CD14-positive monocyte (primary cell): ENCODE measurements around the gene SLX9. TPM values are rescaled to one million over a fixed set of nuclear protein-coding genes. Genes with fewer than 3 reads are reported as not detected.

Experiments
- DNase-seq, 3 donors: peaks; one replicate each; pipeline ENCODE4 v3.0.0-alpha.2; 2011 to 2022
- H2AFZ ChIP-seq: 2 replicates; pipeline ENCODE4 v1.6.0; 2012; ENCODE audit warnings: mild to moderate bottlenecking, low read depth, low read length, inconsistent platforms; ENCODE audit not compliant: insufficient read depth, poor library complexity, severe bottlenecking
- H3K27ac ChIP-seq, 2 donors: 1 replicate in 1 of 2; 2 replicates in 1 of 2; pipeline ENCODE4 v1.5.1; 2012 to 2013; ENCODE audit warnings: low read length in 2 of 2, control low read depth in 1 of 2, inconsistent platforms in 1 of 2, low read depth in 1 of 2, mild to moderate bottlenecking in 1 of 2
- H3K27me3 ChIP-seq, 2 donors: one replicate each; pipeline versions ENCODE4 v1.6.0 to v1.6.1; 2011 to 2013; ENCODE audit warnings: low read length in 2 of 2; ENCODE audit not compliant: control insufficient read depth in 2 of 2, insufficient read depth in 2 of 2
- H3K36me3 ChIP-seq, 2 donors: replicated peaks in 1 of 2; 1 replicate in 1 of 2; 2 replicates in 1 of 2; pipeline versions ENCODE4 v1.5.1 to v1.6.1; 2012 to 2013; ENCODE audit warnings: low read length in 2 of 2, control low read depth in 1 of 2, inconsistent platforms in 1 of 2, mild to moderate bottlenecking in 1 of 2; ENCODE audit not compliant: insufficient read depth in 2 of 2, control insufficient read depth in 1 of 2
- H3K4me1 ChIP-seq, 2 donors: 1 replicate in 1 of 2; 2 replicates in 1 of 2; pipeline versions ENCODE4 v1.5.1 to v1.6.1; 2012 to 2013; ENCODE audit warnings: low read length in 2 of 2, control low read depth in 1 of 2, inconsistent platforms in 1 of 2, mild to moderate bottlenecking in 1 of 2, moderate library complexity in 1 of 2; ENCODE audit not compliant: insufficient read depth in 2 of 2, control insufficient read depth in 1 of 2
- H3K4me2 ChIP-seq: replicated peaks from 2 replicates; pipeline ENCODE3; 2012; ENCODE audit warnings: low read length, moderate library complexity, mild to moderate bottlenecking; ENCODE audit not compliant: poor library complexity, severe bottlenecking; ENCODE audit errors: extremely low read depth
- H3K4me3 ChIP-seq, 3 experiments: fragments of 200-600 bp in 1 of 3; sonication (generic) in 1 of 3; replicated peaks in 1 of 3; 1 replicate in 2 of 3; 2 replicates in 1 of 3; pipeline ENCODE4 v1.5.1; 2011 to 2013; ENCODE audit warnings: low read length in 3 of 3, mild to moderate bottlenecking in 3 of 3, control low read depth in 2 of 3, low read depth in 2 of 3, inconsistent platforms in 1 of 3, moderate library complexity in 1 of 3
- H3K79me2 ChIP-seq: 2 replicates; pipeline ENCODE4 v1.6.0; 2012; ENCODE audit warnings: mild to moderate bottlenecking, control low read depth, inconsistent platforms, low read length, moderate library complexity; ENCODE audit not compliant: insufficient read depth
- H3K9ac ChIP-seq: 2 replicates; pipeline ENCODE4 v1.6.0; 2017; ENCODE audit warnings: low read length, mild to moderate bottlenecking; ENCODE audit not compliant: insufficient read depth, poor library complexity, severe bottlenecking
- H3K9me3 ChIP-seq, 2 donors: replicated peaks in 1 of 2; 1 replicate in 1 of 2; 2 replicates in 1 of 2; pipeline versions ENCODE4 v1.5.1 to v1.6.1; 2012 to 2013; ENCODE audit warnings: low read length in 2 of 2, control low read depth in 1 of 2; ENCODE audit not compliant: control insufficient read depth in 1 of 2, insufficient read depth in 1 of 2
- H4K20me1 ChIP-seq: 2 replicates; pipeline ENCODE4 v1.6.0; 2012; ENCODE audit warnings: mild to moderate bottlenecking, low read length, control low read depth, moderate library complexity; ENCODE audit not compliant: insufficient read depth
- H3K27ac Mint-ChIP-seq, 7 donors: one replicate each; pipeline ENCODE4 v1.8.0; 2020; ENCODE audit warnings: mild to moderate bottlenecking in 7 of 7, mixed read lengths in 7 of 7, moderate library complexity in 6 of 7, inconsistent platforms in 2 of 7
- H3K27me3 Mint-ChIP-seq, 3 donors: one replicate each; pipeline ENCODE4 v1.8.0; 2021 to 2022; ENCODE audit warnings: low read depth in 3 of 3, mild to moderate bottlenecking in 3 of 3, mixed read lengths in 3 of 3, moderate library complexity in 3 of 3, inconsistent platforms in 1 of 3
- H3K36me3 Mint-ChIP-seq, 2 donors: one replicate each; pipeline ENCODE4 v1.8.0; 2020; ENCODE audit warnings: mixed read lengths in 2 of 2, inconsistent platforms in 1 of 2, mild to moderate bottlenecking in 1 of 2
- H3K4me1 Mint-ChIP-seq: one replicate; pipeline ENCODE4 v1.8.0; 2020; ENCODE audit warnings: mild to moderate bottlenecking, mixed read lengths
- H3K4me3 Mint-ChIP-seq, 2 donors: one replicate each; pipeline ENCODE4 v1.8.0; 2020; ENCODE audit warnings: mild to moderate bottlenecking in 2 of 2, mixed read lengths in 2 of 2, moderate library complexity in 1 of 2
- H3K9me3 Mint-ChIP-seq, 7 donors: one replicate each; pipeline ENCODE4 v1.8.0; 2020 to 2022; ENCODE audit warnings: mixed read lengths in 7 of 7, mild to moderate bottlenecking in 6 of 7, moderate library complexity in 6 of 7, inconsistent platforms in 2 of 7
- WGBS: methylation state at CpG from one replicate; pipeline ENCODE4 v1.1.5; 2013; ENCODE audit warnings: missing lambda C conversion rate; ENCODE audit not compliant: insufficient coverage; 5-methylcytosine and 5-hydroxymethylcytosine counted together
- intact Hi-C, 2 donors: fragments of 100-400 bp; cut with micrococcal nuclease; formaldehyde crosslinking; loops; one replicate each; pipeline versions ENCODE4 v1.15.0 to v1.15.1; 2023
- polyA plus RNA-seq, 3 donors: library from polyadenylated mRNA; depleted of rRNA in 1 of 3; unstranded in 2 of 3; stranded (reverse) in 1 of 3; fragments of 300-500 nt in 2 of 3; fragments of >200 nt in 1 of 3; fragmentation: Illumina TruSeq in 2 of 3; gene quantifications; 1 replicate in 2 of 3; 2 replicates in 1 of 3; pipeline ENCODE4 v1.2.3, GENCODE V29; 2012 to 2021
- TF ChIP-seq, protein P1 (sequence below): fragments of 200-600 bp; IDR thresholded peaks from one replicate; pipeline ENCODE4 v1.8.0; 2022; ENCODE audit warnings: antibody characterized with exemption, mild to moderate bottlenecking

SLX9 gene
- polyA plus RNA-seq, 3 donors = 7.5 to 9.0 (median 9.0) TPM

DNA sequence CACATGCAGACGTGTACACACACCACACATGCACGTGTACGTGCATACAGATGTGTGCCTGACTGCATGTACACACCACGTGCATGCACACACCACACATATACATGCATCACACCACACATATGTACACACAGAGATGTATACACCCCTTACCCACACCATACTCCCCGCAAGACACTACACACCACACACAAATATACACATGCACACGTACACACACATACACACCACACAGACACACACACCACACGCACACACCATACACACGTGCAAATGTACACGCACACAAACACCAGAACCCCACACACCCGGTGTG lies 28.8 kb upstream of the SLX9 start:
- no peaks in the 10 kb centered on the region for H3K27me3 ChIP-seq
- peak overlapping the region; percentile 70 to 88 for H3K4me3 Mint-ChIP-seq
- peaks cover 0 to 3% (median 2%) of the 10 kb centered on the region in 3 donors for H3K27me3 Mint-ChIP-seq
- H3K79me2 ChIP-seq = peaks cover 98% of the 10 kb centered on the region
- peaks cover 99 to 100% of the 10 kb centered on the region in 2 donors for H3K4me1 ChIP-seq
- intact Hi-C loops = loop anchor here in 1 of 2 donors (5.0 kb wide), 1 partner anchor 94 kb away; the partner anchor contains the start of gene SUMO3
- H3K36me3 ChIP-seq = peaks cover 45 to 49% of the 10 kb centered on the region in 2 donors
- no peaks in the 10 kb centered on the region for H3K9me3 ChIP-seq
- peak overlapping the region; percentile 54 for H3K9ac ChIP-seq
- peaks cover 89% of the 10 kb centered on the region for H3K4me1 Mint-ChIP-seq
- DNase-seq = no peak
- peak overlapping the region; percentile 74 to 92 (median 87) for H3K27ac Mint-ChIP-seq
- peak overlapping the region; percentile 82 for H3K4me2 ChIP-seq
- peak overlapping the region in 1 of 3 experiments; percentile 98 for H3K4me3 ChIP-seq
- TF ChIP-seq, protein P1, sequence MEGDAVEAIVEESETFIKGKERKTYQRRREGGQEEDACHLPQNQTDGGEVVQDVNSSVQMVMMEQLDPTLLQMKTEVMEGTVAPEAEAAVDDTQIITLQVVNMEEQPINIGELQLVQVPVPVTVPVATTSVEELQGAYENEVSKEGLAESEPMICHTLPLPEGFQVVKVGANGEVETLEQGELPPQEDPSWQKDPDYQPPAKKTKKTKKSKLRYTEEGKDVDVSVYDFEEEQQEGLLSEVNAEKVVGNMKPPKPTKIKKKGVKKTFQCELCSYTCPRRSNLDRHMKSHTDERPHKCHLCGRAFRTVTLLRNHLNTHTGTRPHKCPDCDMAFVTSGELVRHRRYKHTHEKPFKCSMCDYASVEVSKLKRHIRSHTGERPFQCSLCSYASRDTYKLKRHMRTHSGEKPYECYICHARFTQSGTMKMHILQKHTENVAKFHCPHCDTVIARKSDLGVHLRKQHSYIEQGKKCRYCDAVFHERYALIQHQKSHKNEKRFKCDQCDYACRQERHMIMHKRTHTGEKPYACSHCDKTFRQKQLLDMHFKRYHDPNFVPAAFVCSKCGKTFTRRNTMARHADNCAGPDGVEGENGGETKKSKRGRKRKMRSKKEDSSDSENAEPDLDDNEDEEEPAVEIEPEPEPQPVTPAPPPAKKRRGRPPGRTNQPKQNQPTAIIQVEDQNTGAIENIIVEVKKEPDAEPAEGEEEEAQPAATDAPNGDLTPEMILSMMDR = no peak
- peak overlapping the region; percentile 69 to 81 for H3K27ac ChIP-seq
- peaks cover 99% of the 10 kb centered on the region for H4K20me1 ChIP-seq
- peaks cover 0 to 2% (median 0%) of the 10 kb centered on the region in 7 donors for H3K9me3 Mint-ChIP-seq
- no peak overlapping the region for H2AFZ ChIP-seq
- WGBS = 43% methylated on average over 10 of the region's 10 CpGs
- peaks cover 36 to 58% of the 10 kb centered on the region in 2 donors for H3K36me3 Mint-ChIP-seq

DNA sequence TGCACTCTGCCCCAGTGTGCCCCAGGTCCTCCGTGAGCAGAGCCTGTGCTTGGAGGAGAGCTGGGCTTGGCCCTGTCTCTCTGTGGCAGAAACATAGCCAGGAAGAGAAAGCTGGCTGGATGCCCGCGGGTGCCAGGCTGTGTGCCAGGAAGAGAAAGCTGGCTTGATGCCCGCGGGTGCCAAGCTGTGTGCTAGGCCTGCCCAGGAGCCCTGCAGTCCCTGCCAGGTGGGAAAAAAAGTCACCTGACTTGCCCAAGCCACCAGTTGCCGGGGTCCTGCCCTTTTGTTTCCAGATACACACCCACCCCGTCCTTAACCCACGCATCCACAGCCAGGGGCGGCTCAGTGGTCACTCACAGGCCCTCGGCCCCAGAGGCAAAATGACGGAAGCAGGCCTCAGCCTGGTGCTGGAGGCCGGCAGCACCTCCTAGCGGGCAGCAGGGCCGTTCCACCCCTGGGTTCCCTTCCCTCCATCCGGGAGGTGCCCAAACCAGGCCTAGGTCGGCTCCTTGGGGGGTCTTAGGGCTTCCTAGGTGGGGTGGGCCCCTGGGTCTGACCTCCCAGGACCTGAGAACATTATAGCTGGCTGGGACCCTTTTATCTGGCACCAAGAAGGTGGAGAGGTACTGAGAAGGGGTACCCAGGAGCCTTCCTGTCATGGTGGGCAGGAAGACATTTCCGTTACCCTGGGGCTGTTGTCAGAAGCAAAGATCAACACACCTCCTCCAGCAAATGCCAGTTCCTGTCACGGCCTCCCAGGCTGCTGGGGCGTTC lies 28.3 kb upstream of the SLX9 start:
- H3K36me3 Mint-ChIP-seq = peaks cover 34 to 57% of the 10 kb centered on the region in 2 donors
- H3K4me1 Mint-ChIP-seq = peaks cover 89% of the 10 kb centered on the region
- H3K4me3 Mint-ChIP-seq = peak overlapping the region; percentile 70 to 88
- DNase-seq = peak; percentile 67 to 78 (median 74)
- peaks cover 0 to 2% (median 0%) of the 10 kb centered on the region in 7 donors for H3K9me3 Mint-ChIP-seq
- peak overlapping the region; percentile 54 for H3K9ac ChIP-seq
- intact Hi-C loops = loop anchor here in 1 of 2 donors (5.0 kb wide), 1 partner anchor 94 kb away; the partner anchor contains the start of gene SUMO3
- H3K4me3 ChIP-seq = peak overlapping the region; percentile 1 to 98 (median 11)
- H3K27me3 Mint-ChIP-seq = peaks cover 0 to 2% (median 2%) of the 10 kb centered on the region in 3 donors
- H3K27ac ChIP-seq = peak overlapping the region; percentile 69 to 81
- no peaks in the 10 kb centered on the region for H3K27me3 ChIP-seq
- peaks cover 45 to 48% of the 10 kb centered on the region in 2 donors for H3K36me3 ChIP-seq
- H3K79me2 ChIP-seq = peaks cover 98% of the 10 kb centered on the region
- peak overlapping the region; percentile 82 for H3K4me2 ChIP-seq
- no peaks in the 10 kb centered on the region for H3K9me3 ChIP-seq
- 1% methylated on average over 15 of the region's 19 CpGs for WGBS
- H3K4me1 ChIP-seq = peaks cover 99 to 100% of the 10 kb centered on the region in 2 donors
- peaks cover 99% of the 10 kb centered on the region for H4K20me1 ChIP-seq
- peak overlapping the region; percentile 74 to 92 (median 87) for H3K27ac Mint-ChIP-seq
- H2AFZ ChIP-seq = no peak overlapping the region
- TF ChIP-seq, protein P1 = peak; percentile 93
